Measurements from ENCODE around the gene UGT1A9. TPM values are rescaled to one million over a fixed set of nuclear protein-coding genes. Genes with fewer than 3 reads are reported as not detected.

Gene UGT1A9
- total and polyA plus RNA-seq, 10 of the 15 experiments (the other 5 are each of a cell fraction or from before 2014, with no cell fraction given), result 0.07 TPM; not detected in 9

DNA sequence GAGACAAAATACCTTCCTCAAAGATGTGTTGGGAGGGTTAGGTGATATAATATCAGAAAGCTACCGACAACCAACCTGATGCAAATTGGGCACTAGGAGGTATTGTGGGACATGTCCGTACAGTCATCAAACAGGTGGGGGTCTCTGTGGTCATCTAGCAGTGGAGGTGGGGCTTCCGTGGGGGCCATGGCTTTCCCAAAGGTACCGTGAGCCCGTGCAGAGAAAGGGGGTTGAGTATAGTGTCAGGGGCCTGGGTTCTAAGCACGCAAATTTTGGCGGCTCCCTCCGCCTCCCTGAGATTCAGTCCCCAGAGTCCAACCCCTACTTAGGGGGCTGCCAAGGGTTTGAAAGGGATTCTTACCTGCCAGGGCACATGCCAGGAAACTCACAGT, 150.0 kb downstream of the UGT1A9 start (continued):
- TF ChIP-seq ZBTB40 (IDR thresholded peaks at IDR 0.05; ENCODE audit: borderline replicate concordance) (no peak), SMC3 (IDR thresholded peaks at IDR 0.05; ENCODE audit: borderline replicate concordance, low read length) (no peak), SP1 (IDR thresholded peaks at IDR 0.05; ENCODE audit: low read depth, low read length) (no peak), POLR2A (IDR thresholded peaks at IDR 0.05; ENCODE audit: low read depth, low read length) (no peak), POLR2AphosphoS2 (IDR thresholded peaks at IDR 0.05; ENCODE audit: low read depth, low read length) (no peak), BRCA1 (IDR thresholded peaks at IDR 0.05; ENCODE audit: low read depth, low read length) (no peak), RBBP5 (conservative IDR thresholded peaks at IDR 0.05) (no peak), TARDBP (IDR thresholded peaks at IDR 0.05; ENCODE audit: borderline replicate concordance) (no peak), NR2C2 (IDR thresholded peaks at IDR 0.05; ENCODE audit: borderline replicate concordance, control insufficient read depth, insufficient read length, low read depth) (no peak)

DNA sequence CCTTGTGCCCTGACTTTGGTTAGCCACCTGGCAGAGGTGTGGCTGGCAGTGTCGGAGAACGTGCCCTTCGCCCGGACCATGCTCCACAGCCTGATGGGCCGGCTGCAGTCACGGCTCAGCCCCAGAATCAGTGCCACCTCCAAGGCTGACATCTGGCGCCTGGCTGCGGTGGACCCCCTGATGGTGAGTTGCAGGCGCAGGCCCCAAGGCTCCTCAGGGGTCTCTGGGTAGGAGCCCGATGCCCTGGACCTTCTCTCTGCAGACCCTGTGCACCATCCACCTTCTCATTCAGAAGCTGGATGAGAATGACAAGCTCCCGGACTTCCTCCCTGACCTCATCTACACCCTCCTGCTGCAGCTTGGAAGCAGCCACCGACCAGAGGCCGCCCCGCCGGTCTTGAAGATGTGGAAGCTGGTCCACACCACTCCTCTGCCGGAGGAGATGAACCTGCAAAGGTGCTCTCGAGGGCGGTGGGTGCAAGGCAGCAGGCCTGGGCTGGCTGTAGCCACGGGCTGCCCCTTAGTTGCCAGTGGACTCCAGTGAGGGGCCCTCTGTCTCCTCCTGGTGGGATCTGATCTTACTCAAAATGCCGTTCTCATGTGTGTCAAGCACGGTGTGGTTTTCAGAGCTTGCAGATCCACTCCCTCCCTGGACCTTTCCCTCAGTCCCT, 150.5 kb downstream of the UGT1A9 start:
- H3K36me3 ChIP-seq (ENCODE audit: control insufficient read depth in 2 of 2, insufficient read depth in 2 of 2, low read length in 1 of 2), result no peaks in the 10 kb centered on the region
- H3K79me2 ChIP-seq (ENCODE audit: control insufficient read depth, insufficient read depth, low read length), result no peaks in the 10 kb centered on the region
- no peak overlapping the region for H3K4me3 ChIP-seq
- SMC1A ChIA-PET (ENCODE audit: uncharacterized antibody, unreplicated experiment), result no interaction called here
- RAD21 ChIA-PET (ENCODE audit: unreplicated experiment), result no interaction called here
- no peak overlapping the region for H3K9ac ChIP-seq (ENCODE audit: control insufficient read depth, insufficient read depth, low read length)
- H3K27ac ChIP-seq (ENCODE audit: control insufficient read depth, insufficient read depth), result no peak overlapping the region
- 60% methylated on average over 21 of the region's 21 CpGs for WGBS (ENCODE audit: insufficient coverage, insufficient replicate concordance, low lambda C conversion rate, missing lambda C conversion rate)
- no TSS peak for BruUV-seq (replicated peaks)
- no peak for DNase-seq (ENCODE audit: low read depth, low spot score)
- no peak overlapping the region for H3K4me2 ChIP-seq (ENCODE audit: control insufficient read depth, insufficient read depth)
- no peaks in the 10 kb centered on the region for H4K20me1 ChIP-seq (ENCODE audit: control insufficient read depth, insufficient read depth)
- in situ Hi-C loops (cut with MboI) (no loop called here), intact Hi-C loops (cut with micrococcal nuclease; ENCODE audit: unreplicated experiment) (no loop called here)
- H2AFZ ChIP-seq (ENCODE audit: control insufficient read depth, low read depth, low read length), result no peak overlapping the region
- FAIRE-seq, result no peak
- POLR2A ChIA-PET, result no interaction called here
- ATAC-seq, result no peak
- CTCF ChIA-PET, result no interaction called here
- no peaks in the 10 kb centered on the region for H3K9me3 ChIP-seq (replicated peaks; ENCODE audit: control insufficient read depth, insufficient read depth, low read length)
- H3K4me1 ChIP-seq (ENCODE audit: control insufficient read depth, insufficient read depth, low read length), result no peaks in the 10 kb centered on the region
- no peaks in the 10 kb centered on the region; a peak in 3 of 4 replicates for H3K27me3 ChIP-seq (replicated peaks in 1 of 2; ENCODE audit: control insufficient read depth in 2 of 2, insufficient read depth in 2 of 2, low read length in 1 of 2)
- no peak for TF ChIP-seq POLR2AphosphoS2 (IDR thresholded peaks at IDR 0.05; ENCODE audit: low read depth, low read length)
- TF ChIP-seq KDM1A (IDR thresholded peaks at IDR 0.05; ENCODE audit: borderline replicate concordance), result no peak
- TF ChIP-seq ZNF384 (IDR thresholded peaks at IDR 0.05; ENCODE audit: borderline replicate concordance, low read depth, low read length), result no peak
- TF ChIP-seq RB1 (IDR thresholded peaks at IDR 0.05; ENCODE audit: borderline replicate concordance), result no peak
- no peak for TF ChIP-seq CEBPB (IDR thresholded peaks at IDR 0.05; ENCODE audit: borderline replicate concordance in 1 of 2, low read depth in 2 of 2, low read length in 2 of 2)
- no peak for TF ChIP-seq IKZF2 (IDR thresholded peaks at IDR 0.05)
- TF ChIP-seq CHD4 (IDR thresholded peaks at IDR 0.05), result no peak
- no peak for TF ChIP-seq ASH2L (IDR thresholded peaks at IDR 0.05; ENCODE audit: borderline replicate concordance, low read depth)
- TF ChIP-seq, protein P1, sequence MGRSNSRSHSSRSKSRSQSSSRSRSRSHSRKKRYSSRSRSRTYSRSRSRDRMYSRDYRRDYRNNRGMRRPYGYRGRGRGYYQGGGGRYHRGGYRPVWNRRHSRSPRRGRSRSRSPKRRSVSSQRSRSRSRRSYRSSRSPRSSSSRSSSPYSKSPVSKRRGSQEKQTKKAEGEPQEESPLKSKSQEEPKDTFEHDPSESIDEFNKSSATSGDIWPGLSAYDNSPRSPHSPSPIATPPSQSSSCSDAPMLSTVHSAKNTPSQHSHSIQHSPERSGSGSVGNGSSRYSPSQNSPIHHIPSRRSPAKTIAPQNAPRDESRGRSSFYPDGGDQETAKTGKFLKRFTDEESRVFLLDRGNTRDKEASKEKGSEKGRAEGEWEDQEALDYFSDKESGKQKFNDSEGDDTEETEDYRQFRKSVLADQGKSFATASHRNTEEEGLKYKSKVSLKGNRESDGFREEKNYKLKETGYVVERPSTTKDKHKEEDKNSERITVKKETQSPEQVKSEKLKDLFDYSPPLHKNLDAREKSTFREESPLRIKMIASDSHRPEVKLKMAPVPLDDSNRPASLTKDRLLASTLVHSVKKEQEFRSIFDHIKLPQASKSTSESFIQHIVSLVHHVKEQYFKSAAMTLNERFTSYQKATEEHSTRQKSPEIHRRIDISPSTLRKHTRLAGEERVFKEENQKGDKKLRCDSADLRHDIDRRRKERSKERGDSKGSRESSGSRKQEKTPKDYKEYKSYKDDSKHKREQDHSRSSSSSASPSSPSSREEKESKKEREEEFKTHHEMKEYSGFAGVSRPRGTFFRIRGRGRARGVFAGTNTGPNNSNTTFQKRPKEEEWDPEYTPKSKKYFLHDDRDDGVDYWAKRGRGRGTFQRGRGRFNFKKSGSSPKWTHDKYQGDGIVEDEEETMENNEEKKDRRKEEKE (IDR thresholded peaks at IDR 0.05), result no peak
- TF ChIP-seq GATAD2B (conservative IDR thresholded peaks at IDR 0.05; ENCODE audit: low read depth), result no peak
- TF ChIP-seq CREM (IDR thresholded peaks at IDR 0.05; ENCODE audit: low read depth), result no peak
